Mesothelial cell of epicardium (in vitro differentiated cells): ENCODE results near the gene CDC42EP4. TPM values are rescaled to one million over a fixed set of nuclear protein-coding genes. Genes with fewer than 3 reads are reported as not detected.

Experiments used
- DNase-seq, 2 experiments: peaks; one replicate each; pipeline ENCODE4 v3.0.0; 2021; ENCODE audit warnings: low spot score in 2 of 2; ENCODE audit not compliant: unreplicated experiment in 2 of 2
- H3K27ac Mint-ChIP-seq: 2 replicates; pipeline ENCODE4 v1.8.0; 2021; ENCODE audit warnings: mixed read lengths
- H3K27me3 Mint-ChIP-seq: 2 replicates; pipeline ENCODE4 v1.8.0; 2021; ENCODE audit warnings: low read depth, mixed read lengths
- H3K36me3 Mint-ChIP-seq: 2 replicates; pipeline ENCODE4 v1.8.0; 2021; ENCODE audit warnings: mixed read lengths
- H3K4me1 Mint-ChIP-seq: 2 replicates; pipeline ENCODE4 v1.8.0; 2021; ENCODE audit warnings: mixed read lengths
- H3K4me3 Mint-ChIP-seq: 2 replicates; pipeline ENCODE4 v1.8.0; 2021; ENCODE audit warnings: mild to moderate bottlenecking, moderate library complexity, mixed read lengths
- H3K9me3 Mint-ChIP-seq: 2 replicates; pipeline ENCODE4 v1.8.0; 2021; ENCODE audit warnings: mixed read lengths
- total RNA-seq: library from RNA; stranded (reverse); gene quantifications from 3 replicates; pipeline ENCODE4 v1.2.1, GENCODE V29; 2021
- TF ChIP-seq, protein P1 (sequence below): fragments of 200-600 bp; sonication (generic); IDR thresholded peaks from one replicate; pipeline ENCODE4 v1.5.0; 2021; ENCODE audit warnings: antibody characterized with exemption; ENCODE audit not compliant: unreplicated experiment

CDC42EP4 gene
- total RNA-seq, 1 donor from 2014 or later = 70.3 TPM

DNA sequence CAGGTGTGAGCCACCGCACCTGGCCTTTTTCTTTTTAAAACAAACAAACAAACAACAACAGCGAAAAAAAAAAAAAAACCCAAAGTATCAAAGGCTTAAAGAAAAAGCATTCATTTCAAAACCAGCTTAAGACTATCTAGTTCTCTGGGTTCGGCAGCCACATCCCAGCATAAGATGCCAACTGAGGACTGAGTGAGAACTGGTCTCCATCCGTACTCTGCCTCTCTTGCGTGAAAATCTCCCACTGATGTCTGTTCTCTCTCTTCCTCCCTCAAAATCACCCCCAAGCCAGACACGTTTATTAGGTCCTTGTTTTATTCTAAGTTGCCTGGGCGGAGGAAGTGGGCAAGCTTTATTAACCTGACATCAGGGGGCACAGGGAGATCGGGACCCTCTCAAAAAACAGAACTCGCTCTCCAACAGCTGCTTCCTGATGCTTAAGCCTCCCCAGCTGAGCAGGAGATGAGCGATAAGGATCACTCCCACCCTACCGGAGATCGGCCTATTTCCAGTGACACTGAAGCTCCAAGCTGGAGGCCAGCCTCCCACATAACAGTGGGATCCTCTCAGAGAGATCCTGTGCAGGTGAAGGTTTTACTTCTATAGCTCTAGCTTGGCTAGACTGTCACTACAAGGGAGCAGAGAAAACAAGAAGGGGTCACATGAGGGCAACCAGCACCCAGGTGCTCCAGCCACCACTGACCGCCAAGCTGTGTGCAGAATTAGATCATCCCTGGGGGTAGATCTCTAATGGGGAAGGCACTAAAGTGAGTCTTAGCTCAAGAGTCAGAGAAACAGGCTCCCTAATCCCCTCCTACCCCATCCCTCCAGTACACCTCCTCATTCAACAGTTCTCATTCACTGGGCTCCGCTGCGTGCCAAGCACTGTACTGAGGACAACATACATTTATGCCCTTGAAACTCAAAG lies 13.6 kb downstream of the CDC42EP4 start:
- Mint-ChIP-seq H3K4me1 (peaks cover 28% of the 10 kb centered on the region), H3K36me3 (peaks cover 5% of the 10 kb centered on the region), H3K27ac (peak overlapping the region; percentile 92), H3K27me3 (no peaks in the 10 kb centered on the region), H3K9me3 (no peaks in the 10 kb centered on the region), H3K4me3 (no peak overlapping the region)
- TF ChIP-seq, protein P1, sequence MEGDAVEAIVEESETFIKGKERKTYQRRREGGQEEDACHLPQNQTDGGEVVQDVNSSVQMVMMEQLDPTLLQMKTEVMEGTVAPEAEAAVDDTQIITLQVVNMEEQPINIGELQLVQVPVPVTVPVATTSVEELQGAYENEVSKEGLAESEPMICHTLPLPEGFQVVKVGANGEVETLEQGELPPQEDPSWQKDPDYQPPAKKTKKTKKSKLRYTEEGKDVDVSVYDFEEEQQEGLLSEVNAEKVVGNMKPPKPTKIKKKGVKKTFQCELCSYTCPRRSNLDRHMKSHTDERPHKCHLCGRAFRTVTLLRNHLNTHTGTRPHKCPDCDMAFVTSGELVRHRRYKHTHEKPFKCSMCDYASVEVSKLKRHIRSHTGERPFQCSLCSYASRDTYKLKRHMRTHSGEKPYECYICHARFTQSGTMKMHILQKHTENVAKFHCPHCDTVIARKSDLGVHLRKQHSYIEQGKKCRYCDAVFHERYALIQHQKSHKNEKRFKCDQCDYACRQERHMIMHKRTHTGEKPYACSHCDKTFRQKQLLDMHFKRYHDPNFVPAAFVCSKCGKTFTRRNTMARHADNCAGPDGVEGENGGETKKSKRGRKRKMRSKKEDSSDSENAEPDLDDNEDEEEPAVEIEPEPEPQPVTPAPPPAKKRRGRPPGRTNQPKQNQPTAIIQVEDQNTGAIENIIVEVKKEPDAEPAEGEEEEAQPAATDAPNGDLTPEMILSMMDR = no peak
- DNase-seq = no peak

DNA sequence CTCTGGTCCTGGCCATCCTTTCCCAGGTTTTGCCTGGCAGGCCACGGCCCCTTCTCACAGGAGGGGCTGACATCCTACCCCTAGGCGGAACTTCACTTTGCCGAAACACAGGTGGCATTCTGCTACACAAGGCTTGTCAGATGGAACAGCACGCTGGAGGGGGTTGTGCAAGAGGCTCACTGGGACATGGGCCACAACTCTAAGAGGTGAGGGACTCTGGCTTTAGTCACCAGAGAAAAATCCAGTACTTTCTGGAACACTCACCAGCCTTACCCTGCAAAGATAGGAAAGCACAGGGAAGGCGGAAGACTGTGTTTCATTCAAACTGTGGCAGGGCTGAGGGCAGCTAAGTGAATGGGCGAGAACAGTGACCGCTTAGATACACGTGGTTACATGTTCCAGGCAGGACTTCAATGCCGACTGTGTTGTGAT lies 18.3 kb downstream of the CDC42EP4 start:
- Mint-ChIP-seq H3K4me1 (peaks cover 27% of the 10 kb centered on the region), H3K4me3 (no peak overlapping the region), H3K36me3 (peaks cover 2% of the 10 kb centered on the region), H3K27ac (peak overlapping the region; percentile 88), H3K27me3 (no peaks in the 10 kb centered on the region), H3K9me3 (no peaks in the 10 kb centered on the region)
- DNase-seq = no peak
- TF ChIP-seq, protein P1 = no peak

DNA sequence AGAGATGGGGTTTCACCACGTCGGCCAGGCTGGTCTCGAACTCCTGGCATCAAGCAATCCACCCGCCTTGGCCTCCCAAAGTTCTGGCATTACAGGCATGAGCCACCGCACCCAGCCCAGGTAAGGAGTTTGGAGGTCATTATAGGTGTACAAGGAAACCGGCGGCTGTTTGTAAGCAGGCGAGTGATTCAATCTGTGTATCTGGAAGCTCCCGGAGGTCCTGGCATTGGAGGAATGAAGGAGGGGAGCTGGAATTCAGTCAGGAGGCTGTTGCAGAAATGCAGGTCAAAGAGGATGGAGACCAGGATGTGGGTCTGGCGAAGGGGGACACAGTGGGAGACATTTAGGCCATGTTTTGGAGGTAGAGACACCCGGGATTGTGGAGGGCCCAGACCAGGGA lies 18.8 kb downstream of the CDC42EP4 start:
- TF ChIP-seq, protein P1 = no peak
- Mint-ChIP-seq H3K27me3 (no peaks in the 10 kb centered on the region), H3K4me1 (peaks cover 23% of the 10 kb centered on the region), H3K27ac (peak overlapping the region; percentile 60), H3K4me3 (no peak overlapping the region), H3K9me3 (no peaks in the 10 kb centered on the region), H3K36me3 (peaks cover 2% of the 10 kb centered on the region)
- DNase-seq = no peak

DNA sequence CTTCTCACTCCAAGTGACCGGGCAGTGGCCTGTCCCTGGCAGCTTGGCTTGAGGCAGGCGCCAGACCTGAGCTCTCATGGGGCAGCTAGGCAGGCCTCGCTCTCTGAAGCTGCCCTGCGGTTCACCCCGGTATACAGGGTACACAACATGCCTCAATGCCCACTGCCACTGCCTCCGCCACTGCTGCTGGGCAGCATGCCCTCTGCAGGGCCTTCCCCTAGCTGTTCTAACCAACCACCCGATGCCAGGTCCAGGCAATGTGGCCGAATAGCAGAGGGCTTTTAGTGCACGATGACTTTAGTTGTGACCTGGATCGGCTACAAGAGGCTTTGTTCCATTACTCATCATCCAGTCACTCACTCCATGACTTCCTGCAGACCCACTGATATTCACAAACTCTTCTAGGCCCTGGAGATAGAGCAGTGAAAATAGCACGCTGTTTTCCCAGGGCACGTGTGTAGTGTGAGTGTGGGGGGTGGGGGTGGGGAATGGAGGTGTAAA lies 19.7 kb downstream of the CDC42EP4 start:
- no peaks in the 10 kb centered on the region for H3K27me3 Mint-ChIP-seq
- no peak overlapping the region for H3K4me3 Mint-ChIP-seq
- TF ChIP-seq, protein P1 = no peak
- no peak for DNase-seq
- peaks cover 2% of the 10 kb centered on the region for H3K36me3 Mint-ChIP-seq
- H3K9me3 Mint-ChIP-seq = no peaks in the 10 kb centered on the region
- no peak overlapping the region for H3K27ac Mint-ChIP-seq
- peaks cover 28% of the 10 kb centered on the region for H3K4me1 Mint-ChIP-seq

DNA sequence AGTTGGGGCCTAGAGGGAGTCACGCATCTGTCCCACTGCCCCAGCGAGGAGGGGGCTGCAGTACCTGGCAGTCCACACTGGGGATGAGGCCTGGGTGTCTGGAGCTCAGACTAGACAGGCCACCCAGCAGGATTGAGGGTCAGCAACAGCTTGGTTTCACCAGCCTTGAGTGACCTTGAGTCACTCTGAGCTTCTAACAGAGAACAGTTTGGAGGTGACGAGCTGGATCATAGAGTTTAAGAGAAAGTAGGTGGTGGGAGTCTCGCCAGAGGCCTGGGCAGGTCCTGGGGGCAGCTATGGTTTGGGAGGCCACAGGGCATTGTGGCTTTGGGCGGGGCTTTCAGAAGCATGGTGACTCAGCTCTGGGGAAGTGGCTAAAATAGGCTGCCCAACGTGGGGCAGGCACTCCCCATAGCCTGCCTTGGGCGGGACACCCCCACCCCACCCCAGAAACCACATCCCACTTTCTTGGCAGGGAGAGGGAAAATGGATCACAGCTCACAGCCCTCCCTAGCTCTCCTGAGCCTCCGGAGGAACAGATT lies 20.5 kb downstream of the CDC42EP4 start:
- peak overlapping the region; percentile 2 for H3K27ac Mint-ChIP-seq
- H3K4me1 Mint-ChIP-seq = peaks cover 35% of the 10 kb centered on the region
- DNase-seq = no peak
- H3K36me3 Mint-ChIP-seq = peaks cover 4% of the 10 kb centered on the region
- H3K9me3 Mint-ChIP-seq = no peaks in the 10 kb centered on the region
- H3K4me3 Mint-ChIP-seq = no peak overlapping the region
- TF ChIP-seq, protein P1 = no peak
- no peaks in the 10 kb centered on the region for H3K27me3 Mint-ChIP-seq
